ENCODE data around the gene COL11A2. TPM values are rescaled to one million over a fixed set of nuclear protein-coding genes. Genes with fewer than 3 reads are reported as not detected.

Gene COL11A2
- total RNA-seq, 1 experiment from 2014 or later: 2.3 TPM

GRCh38 chr6:33241968-33242367 is 49.7 kb upstream of the COL11A2 start:
- H3K27me3 Mint-ChIP-seq (ENCODE audit: low read depth): peaks cover 85% of the 10 kb centered on the region
- H3K4me1 Mint-ChIP-seq: no peaks in the 10 kb centered on the region

More at GRCh38 chr6:33241968-33242367, 49.7 kb upstream of the COL11A2 start:
- Histone ChIP-seq H3K27ac (ENCODE audit: insufficient read length, low read depth, low read length) (no peak overlapping the region), H4K91ac (ENCODE audit: insufficient read length, low read depth, low read length) (no peak overlapping the region), H3K23ac (ENCODE audit: insufficient read length, low read depth, low read length) (no peak overlapping the region), H3K4me1 (ENCODE audit: insufficient read depth, low read length) (no peaks in the 10 kb centered on the region), H2AK5ac (ENCODE audit: insufficient read length, low read length) (no peak overlapping the region), H2BK120ac (ENCODE audit: low read depth, low read length, poor library complexity, severe bottlenecking) (no peak overlapping the region), H3K4me2 (ENCODE audit: insufficient read depth, insufficient read length, low read length) (no peak overlapping the region), H3K79me1 (ENCODE audit: insufficient read depth, low read depth, low read length, poor library complexity, severe bottlenecking) (no peaks in the 10 kb centered on the region), H2BK20ac (ENCODE audit: low read depth, low read length, poor library complexity, severe bottlenecking) (no peak overlapping the region), H3K14ac (ENCODE audit: insufficient read depth, low read length) (no peak overlapping the region), H2BK5ac (ENCODE audit: insufficient read length, low read length) (no peak overlapping the region), H3T11ph (ENCODE audit: low read length) (no peak overlapping the region), H4K20me1 (ENCODE audit: control insufficient read depth, insufficient read depth, insufficient read length) (no peaks in the 10 kb centered on the region), H3K56ac (ENCODE audit: insufficient read length, low read depth, low read length) (no peak overlapping the region), H3K18ac (ENCODE audit: insufficient read length, low read depth, low read length) (no peak overlapping the region), H2BK12ac (ENCODE audit: insufficient read length, low read depth, low read length) (no peak overlapping the region), H3K23me2 (ENCODE audit: insufficient read length, low read depth, low read length, poor library complexity, severe bottlenecking) (no peaks in the 10 kb centered on the region), H3K9ac (ENCODE audit: extremely low read depth, insufficient read length, low read length) (no peak overlapping the region), H3K79me2 (ENCODE audit: insufficient read depth, low read length) (no peaks in the 10 kb centered on the region), H3K27me3 (ENCODE audit: insufficient read depth, low read length) (no peaks in the 10 kb centered on the region; the same call in 1 of the 2 replicates), H2AFZ (ENCODE audit: low read length) (no peak overlapping the region), H2BK15ac (ENCODE audit: low read depth, low read length) (no peak overlapping the region), H4K8ac (replicated peaks; ENCODE audit: insufficient read length, low read depth, low read length) (no peak overlapping the region), H3K4ac (ENCODE audit: low read depth, low read length) (no peak overlapping the region), H3K9me3 (ENCODE audit: control insufficient read depth, low read depth, low read length) (no peaks in the 10 kb centered on the region), H4K5ac (ENCODE audit: insufficient read length, low read depth, low read length) (no peak overlapping the region)
- TF ChIP-seq, protein P1, sequence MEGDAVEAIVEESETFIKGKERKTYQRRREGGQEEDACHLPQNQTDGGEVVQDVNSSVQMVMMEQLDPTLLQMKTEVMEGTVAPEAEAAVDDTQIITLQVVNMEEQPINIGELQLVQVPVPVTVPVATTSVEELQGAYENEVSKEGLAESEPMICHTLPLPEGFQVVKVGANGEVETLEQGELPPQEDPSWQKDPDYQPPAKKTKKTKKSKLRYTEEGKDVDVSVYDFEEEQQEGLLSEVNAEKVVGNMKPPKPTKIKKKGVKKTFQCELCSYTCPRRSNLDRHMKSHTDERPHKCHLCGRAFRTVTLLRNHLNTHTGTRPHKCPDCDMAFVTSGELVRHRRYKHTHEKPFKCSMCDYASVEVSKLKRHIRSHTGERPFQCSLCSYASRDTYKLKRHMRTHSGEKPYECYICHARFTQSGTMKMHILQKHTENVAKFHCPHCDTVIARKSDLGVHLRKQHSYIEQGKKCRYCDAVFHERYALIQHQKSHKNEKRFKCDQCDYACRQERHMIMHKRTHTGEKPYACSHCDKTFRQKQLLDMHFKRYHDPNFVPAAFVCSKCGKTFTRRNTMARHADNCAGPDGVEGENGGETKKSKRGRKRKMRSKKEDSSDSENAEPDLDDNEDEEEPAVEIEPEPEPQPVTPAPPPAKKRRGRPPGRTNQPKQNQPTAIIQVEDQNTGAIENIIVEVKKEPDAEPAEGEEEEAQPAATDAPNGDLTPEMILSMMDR (conservative IDR thresholded peaks at IDR 0.05): no peak
- Mint-ChIP-seq H3K36me3 (ENCODE audit: insufficient read depth in 1 of 3, low read depth in 3 of 3) (no peaks in the 10 kb centered on the region), H3K27ac (no peak overlapping the region), H3K9me3 (no peaks in the 10 kb centered on the region), H3K4me3 (no peak overlapping the region)
- no CpG with 5 or more reads among the region's 3 CpGs for WGBS (ENCODE audit: extremely low coverage, insufficient read length, low lambda C conversion rate)
- DNase-seq: no peak
